ENCODE results near the gene KRT75. TPM values are rescaled to one million over a fixed set of nuclear protein-coding genes. Genes with fewer than 3 reads are reported as not detected.

The KRT75 gene
- total and polyA plus RNA-seq, 2 of the 4 experiments (the other 2 are of a cell fraction) = not detected

- ATAC-seq (ENCODE audit: low read depth) (no peak), DNase-seq (peak; percentile 53)
- H3K9me3 ChIP-seq (ENCODE audit: control insufficient read depth, insufficient read depth, low read length) = no peaks in the 10 kb centered on the region
- no peak overlapping the region for H2BK15ac ChIP-seq (ENCODE audit: low read depth, low read length)
- no peak overlapping the region for H3K14ac ChIP-seq (replicated peaks; ENCODE audit: low read depth, low read length)
- ChIA-PET POLR2A (ENCODE audit: unreplicated experiment) (no interaction called here), CTCF (interaction anchor here (0.5 to 1.0 kb wide), 2 partner anchors 12 to 162 kb away, joined by 3 read pairs; no protein-coding TSS in a partner anchor)
- H4K5ac ChIP-seq (ENCODE audit: low read depth, low read length) = no peak overlapping the region
- intact Hi-C loops (cut with micrococcal nuclease) = no loop called here
- H3K27ac ChIP-seq (ENCODE audit: insufficient read depth, low read length) = no peak overlapping the region
- H3K56ac ChIP-seq (ENCODE audit: extremely low read depth, insufficient read depth, low read length) = no peak overlapping the region
- TF ChIP-seq MAFK (IDR thresholded peaks at IDR 0.05; ENCODE audit: low read depth, low read length) (no peak), CEBPB (IDR thresholded peaks at IDR 0.05; ENCODE audit: low read depth, low read length) (no peak), FOS (IDR thresholded peaks at IDR 0.05; ENCODE audit: low read depth, low read length) (no peak), BHLHE40 (IDR thresholded peaks at IDR 0.05; ENCODE audit: low read depth, low read length) (no peak), POLR2A (IDR thresholded peaks at IDR 0.05; ENCODE audit: low read depth, low read length) (no peak), SMC3 (IDR thresholded peaks at IDR 0.05; ENCODE audit: low read depth, low read length) (no peak), NFE2L2 (IDR thresholded peaks at IDR 0.05; ENCODE audit: low read depth, low read length) (no peak), ELK1 (IDR thresholded peaks at IDR 0.05; ENCODE audit: borderline replicate concordance, low read depth, low read length) (no peak), CTCF (conservative IDR thresholded peaks at IDR 0.05; ENCODE audit: low read depth, low read length) (no peak), MXI1 (IDR thresholded peaks at IDR 0.05; ENCODE audit: borderline replicate concordance, low read depth, low read length) (no peak), MAZ (IDR thresholded peaks at IDR 0.05; ENCODE audit: borderline replicate concordance, low read depth, low read length) (no peak), RCOR1 (IDR thresholded peaks at IDR 0.05; ENCODE audit: insufficient replicate concordance, low read length) (no peak)
- H4K91ac ChIP-seq (ENCODE audit: insufficient read depth, low read depth, low read length) = no peak overlapping the region; the same call in 1 of the 2 replicates
- no peak overlapping the region; the same call in 1 of the 2 replicates for H2AK5ac ChIP-seq (ENCODE audit: low read depth, low read length)
- no peak overlapping the region for H3K4me2 ChIP-seq (ENCODE audit: low read depth, low read length)
- H2BK120ac ChIP-seq (ENCODE audit: low read depth, low read length) = no peak overlapping the region
- in situ Hi-C loops (cut with MboI; ENCODE audit: low sequenced_read_pairs) = no loop called here
- peaks cover 9% of the 10 kb centered on the region; the same call in 1 of the 2 replicates for H3K27me3 ChIP-seq (ENCODE audit: control insufficient read depth, insufficient read depth, low read length)
- no peak overlapping the region for H2AFZ ChIP-seq (replicated peaks; ENCODE audit: low read length, poor library complexity)
- no peak overlapping the region for H3K4me3 ChIP-seq (ENCODE audit: insufficient read depth, low read depth, low read length)
- dilution Hi-C loops (cut with HindIII; ENCODE audit: low sequenced_read_pairs, unreplicated experiment) = no loop called here
- H2AK9ac ChIP-seq (replicated peaks; ENCODE audit: low read depth, low read length, poor library complexity) = no peak overlapping the region
- H4K8ac ChIP-seq (ENCODE audit: low read depth in 2 of 2, low read length in 2 of 2) = no peak overlapping the region; a peak in 1 of 4 replicates
- H3K23ac ChIP-seq (ENCODE audit: low read depth, low read length) = no peak overlapping the region
- peak overlapping the region; percentile 38 for H2BK5ac ChIP-seq (ENCODE audit: low read depth, low read length, poor library complexity, severe bottlenecking)
- H3K79me1 ChIP-seq (ENCODE audit: low read depth in 1 of 2, low read length in 2 of 2) = no peaks in the 10 kb centered on the region
- no peaks in the 10 kb centered on the region; the same call in 1 of the 2 replicates for H3K4me1 ChIP-seq (ENCODE audit: control insufficient read depth, insufficient read depth, low read length)
- no peak overlapping the region for H3K18ac ChIP-seq (ENCODE audit: low read depth, low read length)
- no peaks in the 10 kb centered on the region for H3K9me1 ChIP-seq (ENCODE audit: insufficient read depth, low read length)
- no peak overlapping the region for H3K4ac ChIP-seq (ENCODE audit: low read depth, low read length)
- no peak overlapping the region for H2BK20ac ChIP-seq (ENCODE audit: low read depth, low read length)
- no CpG with 5 or more reads among the region's 5 CpGs for WGBS, 2 experiments (ENCODE audit: extremely low coverage in 2 of 2, insufficient read length in 1 of 2)
- no TSS peak for BruUV-seq (replicated peaks)
- no peaks in the 10 kb centered on the region for H3K36me3 ChIP-seq (ENCODE audit: control insufficient read depth, insufficient read depth, low read length)
- H3K9ac ChIP-seq (ENCODE audit: low read depth, low read length) = no peak overlapping the region
- H4K20me1 ChIP-seq (ENCODE audit: insufficient read depth, low read length) = no peaks in the 10 kb centered on the region
Measured at GRCh38 chr12:52440821-52441319, 6.7 kb upstream of the KRT75 start.

Measured in IMR-90 (cell line).